ENCODE measurements around the gene ATP6V0A1.
A peak's percentile ranks its signal among the peaks of the same experiment; 100 is the strongest.
"Not testable (repeated sequence)": the region's sequence is repeated elsewhere in the genome, so short reads cannot be mapped to it uniquely, and the experiment has no call there.

Gene ATP6V0A1

DNA sequence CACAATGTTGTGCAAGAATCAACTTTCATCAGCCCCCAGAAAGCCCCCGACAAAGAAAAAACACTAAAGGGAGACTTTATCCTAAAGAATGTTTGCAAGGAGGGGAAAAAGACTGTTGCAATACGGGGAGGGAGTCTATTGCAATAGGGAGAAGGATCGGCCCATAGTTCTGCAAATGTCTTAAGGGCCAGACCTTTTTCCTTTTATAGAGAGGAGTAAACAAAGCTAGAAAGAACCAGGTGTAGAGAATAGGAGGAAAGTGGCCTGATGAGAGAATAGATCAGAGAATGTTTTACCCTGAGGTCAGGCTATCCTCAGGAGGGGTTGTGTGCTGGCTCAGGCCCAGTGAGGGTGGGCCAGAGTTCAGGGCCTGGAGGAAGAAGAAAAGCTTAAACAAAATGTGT, 26.9 kb upstream of the ATP6V0A1 start:
- no peak overlapping the region for H3K27ac ChIP-seq
- CTCF ChIA-PET, result interaction anchor here (0.6 to 0.7 kb wide), 2 partner anchors 28 to 34 kb away, joined by 3 to 4 read pairs; no protein-coding TSS in a partner anchor
- no peak for DNase-seq (ENCODE audit: low spot score)
- POLR2A ChIA-PET (ENCODE audit: low non-redundant PET), result no interaction called here
- TF ChIP-seq CTCF (conservative IDR thresholded peaks at IDR 0.05; ENCODE audit: low read depth), result no peak

DNA sequence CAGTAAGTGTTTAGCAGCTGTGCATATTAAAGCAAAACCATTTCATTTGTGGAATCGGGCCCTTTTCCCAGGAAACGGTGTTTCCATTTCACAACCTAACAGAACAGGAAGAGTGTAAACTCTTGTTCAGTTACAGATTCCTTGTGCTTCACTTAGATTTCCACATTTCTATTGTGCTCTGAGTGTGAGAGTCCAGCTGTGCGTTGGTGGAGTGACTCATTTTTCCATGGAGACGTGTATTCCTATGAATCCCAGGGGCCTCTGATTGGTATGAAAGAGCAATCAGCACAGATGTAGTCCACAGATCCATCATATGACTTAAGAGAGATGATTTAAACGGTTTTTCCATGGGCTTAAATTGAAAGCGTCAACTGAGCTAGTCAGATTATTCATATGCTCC, 22.3 kb upstream of the ATP6V0A1 start:
- no peak overlapping the region for H3K27ac ChIP-seq
- TF ChIP-seq CTCF (conservative IDR thresholded peaks at IDR 0.05; ENCODE audit: low read depth), result no peak
- peak; percentile 66 for DNase-seq (ENCODE audit: low spot score)
- ChIA-PET POLR2A (ENCODE audit: low non-redundant PET) (no interaction called here), CTCF (interaction anchor here (0.7 kb wide), 2 partner anchors 47 to 84 kb away, joined by 3 read pairs; no protein-coding TSS in a partner anchor)

GRCh38 chr17:42438600-42439567, 19.8 kb upstream of the ATP6V0A1 start:
- ChIA-PET POLR2A (ENCODE audit: low non-redundant PET) (no interaction called here), CTCF (interaction anchor here (0.6 kb wide), 3 partner anchors 32 to 157 kb away, joined by 3 to 5 read pairs (median 5); no protein-coding TSS in a partner anchor)
- TF ChIP-seq CTCF (conservative IDR thresholded peaks at IDR 0.05; ENCODE audit: low read depth), result no peak
- H3K27ac ChIP-seq, result no peak overlapping the region
- DNase-seq (ENCODE audit: low spot score), result no peak

GRCh38 chr17:42441371-42442195, 17.1 kb upstream of the ATP6V0A1 start:
- H3K27ac ChIP-seq, result no peak overlapping the region
- no peak for DNase-seq (ENCODE audit: low spot score)
- ChIA-PET CTCF (interaction anchor here (1.8 kb wide), 1 partner anchor 12 kb away, joined by 7 read pairs; no protein-coding TSS in a partner anchor), POLR2A (ENCODE audit: low non-redundant PET) (interaction anchor here (0.6 kb wide), 2 partner anchors 10 to 14 kb away, joined by 4 to 8 read pairs; no protein-coding TSS in a partner anchor)
- no peak for TF ChIP-seq CTCF (conservative IDR thresholded peaks at IDR 0.05; ENCODE audit: low read depth)

DNA sequence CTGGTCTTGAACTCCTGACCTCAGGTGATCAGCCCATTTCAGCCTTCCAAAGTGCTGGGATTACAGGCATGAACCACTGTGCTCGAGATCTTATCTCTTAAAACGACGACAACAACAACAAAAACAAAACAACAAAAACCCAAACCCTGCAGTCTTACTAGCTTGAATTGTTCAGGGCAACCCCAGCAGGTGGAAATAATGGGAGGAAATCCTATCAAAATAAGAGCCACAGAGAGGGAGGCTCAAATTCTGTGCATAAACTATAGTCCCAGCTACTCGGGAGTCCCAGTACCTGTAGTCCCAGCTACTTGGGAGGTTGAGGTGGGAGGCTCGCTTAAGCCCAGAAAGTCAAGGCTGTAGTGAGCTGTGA, 16.5 kb upstream of the ATP6V0A1 start:
- ChIA-PET CTCF (interaction anchor here (1.8 kb wide), 1 partner anchor 13 kb away, joined by 7 read pairs; no protein-coding TSS in a partner anchor), POLR2A (ENCODE audit: low non-redundant PET) (interaction anchor here (0.6 kb wide), 1 partner anchor 9 kb away, joined by 4 read pairs; no protein-coding TSS in a partner anchor)
- DNase-seq (ENCODE audit: low spot score), result no peak
- no peak for TF ChIP-seq CTCF (conservative IDR thresholded peaks at IDR 0.05; ENCODE audit: low read depth)
- no peak overlapping the region for H3K27ac ChIP-seq

- POLR2A ChIA-PET (ENCODE audit: low non-redundant PET); H3K27ac ChIP-seq; DNase-seq (ENCODE audit: low spot score); CTCF ChIA-PET: not testable (repeated sequence)
Measured at GRCh38 chr17:42449176-42449575, 9.5 kb upstream of the ATP6V0A1 start.

DNA sequence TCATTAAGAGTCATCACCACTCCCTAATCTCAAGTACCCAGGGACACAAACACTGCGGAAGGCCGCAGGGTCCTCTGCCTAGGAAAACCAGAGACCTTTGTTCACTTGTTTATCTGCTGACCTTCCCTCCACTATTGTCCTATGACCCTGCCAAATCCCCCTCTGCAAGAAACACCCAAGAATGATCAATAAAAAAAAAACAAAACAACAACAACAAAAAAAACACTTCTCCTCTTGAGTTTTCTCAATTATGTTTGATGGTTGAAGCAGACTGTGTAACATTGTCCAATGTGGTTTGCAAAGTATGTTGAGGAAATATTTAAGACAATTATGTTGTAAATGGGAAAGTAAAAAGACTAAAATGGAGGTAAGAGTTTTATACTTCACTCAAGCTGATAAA, 8.8 kb upstream of the ATP6V0A1 start:
- POLR2A ChIA-PET (ENCODE audit: low non-redundant PET); CTCF ChIA-PET; DNase-seq (ENCODE audit: low spot score); H3K27ac ChIP-seq: not testable (repeated sequence)

DNA sequence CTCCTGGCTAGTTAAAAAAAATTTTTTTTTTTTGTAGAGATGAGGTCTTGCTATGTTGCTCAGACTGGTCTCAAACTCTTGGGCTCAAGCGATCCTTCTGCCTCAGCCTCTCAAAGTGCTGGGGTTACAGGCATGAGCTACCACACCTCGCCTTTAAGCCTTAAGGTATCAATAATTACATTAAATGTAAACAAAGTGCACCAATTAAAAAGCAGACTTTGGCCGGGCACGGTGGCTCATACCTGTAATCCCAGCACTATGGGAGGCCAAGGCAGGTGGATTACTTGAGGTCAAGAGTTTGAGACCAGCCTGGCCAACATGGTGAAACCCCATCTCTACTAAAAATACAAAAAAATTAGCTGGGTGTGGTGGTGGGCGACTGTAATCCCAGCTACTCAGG, 7.4 kb upstream of the ATP6V0A1 start:
- CTCF ChIA-PET, result interaction anchor here (0.7 kb wide), 1 partner anchor 184 kb away, joined by 3 read pairs; no protein-coding TSS in a partner anchor

More for the DNA sequence above, 7.4 kb upstream of the ATP6V0A1 start:
- not testable (repeated sequence) for DNase-seq (ENCODE audit: low spot score); H3K27ac ChIP-seq
- POLR2A ChIA-PET (ENCODE audit: low non-redundant PET), result interaction anchor here (0.7 kb wide), 1 partner anchor 9 kb away, joined by 4 read pairs; no protein-coding TSS in a partner anchor
